NT2/D1 (cell line): ENCODE measurements around the gene STRN3.

Source experiments
- YY1 ChIP-seq: IDR thresholded peaks from 2 replicates; pipeline ENCODE4 v1.6.1; 2011; ENCODE audit not compliant: insufficient read length, insufficient read depth
- ZNF274 ChIP-seq: IDR thresholded peaks from 2 replicates; pipeline ENCODE4 v1.6.1; 2011; ENCODE audit warnings: mild to moderate bottlenecking, low read depth, low read length

DNA sequence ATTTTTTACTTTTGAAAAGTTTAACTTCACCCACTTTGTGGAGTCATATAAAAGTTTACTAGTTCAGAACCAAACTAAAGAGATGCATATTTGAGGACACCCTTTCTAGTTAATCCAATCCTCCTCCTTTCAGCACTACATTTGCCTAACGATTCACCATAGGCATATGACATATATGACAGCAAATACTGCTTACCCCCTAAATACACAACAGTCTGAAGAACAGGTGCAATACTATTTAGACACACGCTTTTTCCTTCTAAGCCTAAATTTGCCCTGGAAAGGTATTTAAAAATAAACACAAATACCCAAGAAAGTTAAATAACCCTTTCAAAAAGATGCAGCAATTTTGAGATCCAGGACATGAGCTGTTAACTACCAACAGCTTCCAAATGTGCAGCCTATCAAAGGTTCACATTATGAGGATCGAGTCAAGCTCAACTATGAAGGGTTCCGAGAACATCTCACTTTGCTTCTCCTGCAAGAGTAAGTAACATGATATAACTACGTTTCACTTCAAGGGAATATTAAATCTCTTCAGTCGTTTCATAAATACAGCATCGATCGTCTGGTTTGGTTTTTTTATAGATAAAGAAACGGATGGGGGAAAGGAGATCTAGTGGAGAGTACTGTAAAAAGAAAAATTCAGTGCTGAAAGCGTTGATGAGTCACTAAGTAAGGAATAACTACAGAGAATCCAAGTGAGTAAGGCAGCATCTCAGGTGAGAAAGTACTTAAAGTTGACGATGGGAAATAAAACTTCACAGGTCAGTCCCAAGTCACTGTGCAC lies 1.4 kb downstream of the STRN3 start:
- no peak for TF ChIP-seq ZNF274
- TF ChIP-seq YY1, result no peak
